H9 (cell line): ENCODE data around the gene GLYR1. TPM values are rescaled to one million over a fixed set of nuclear protein-coding genes. Genes with fewer than 3 reads are reported as not detected.

ENCODE experiments used
- DNase-seq: peaks from one replicate; pipeline ENCODE4 v3.0.0-alpha.2; 2017
- H2AFZ ChIP-seq: one replicate; pipeline ENCODE4 v1.6.1; 2013; ENCODE audit warnings: mild to moderate bottlenecking, low read length, control low read depth, moderate library complexity
- H2AK5ac ChIP-seq: 2 replicates; pipeline ENCODE4 v1.6.1; 2013; ENCODE audit warnings: low read length, control low read depth, mixed read lengths; ENCODE audit not compliant: insufficient read length
- H2BK120ac ChIP-seq: one replicate; pipeline ENCODE4 v1.6.1; 2013; ENCODE audit warnings: low read depth, mild to moderate bottlenecking, low read length, control low read depth, inconsistent platforms; ENCODE audit not compliant: poor library complexity, severe bottlenecking
- H2BK12ac ChIP-seq: 2 replicates; pipeline ENCODE4 v1.6.1; 2013; ENCODE audit warnings: low read length, control low read depth, mixed read lengths, low read depth; ENCODE audit not compliant: insufficient read length
- H2BK15ac ChIP-seq: 2 replicates; pipeline ENCODE4 v1.6.1; 2013; ENCODE audit warnings: low read depth, low read length, control low read depth
- H2BK20ac ChIP-seq: one replicate; pipeline ENCODE4 v1.6.1; 2013; ENCODE audit warnings: low read depth, mild to moderate bottlenecking, low read length, control low read depth, inconsistent platforms; ENCODE audit not compliant: poor library complexity, severe bottlenecking
- H2BK5ac ChIP-seq: 2 replicates; pipeline ENCODE4 v1.6.1; 2013; ENCODE audit warnings: low read length, control low read depth, mixed read lengths; ENCODE audit not compliant: insufficient read length
- H3K14ac ChIP-seq: 2 replicates; pipeline ENCODE4 v1.6.1; 2013; ENCODE audit warnings: low read length, control low read depth; ENCODE audit not compliant: insufficient read depth
- H3K18ac ChIP-seq: 2 replicates; pipeline ENCODE4 v1.6.1; 2013; ENCODE audit warnings: low read depth, mild to moderate bottlenecking, mixed read lengths, low read length, control low read depth; ENCODE audit not compliant: insufficient read length
- H3K23ac ChIP-seq: 2 replicates; pipeline ENCODE4 v1.6.1; 2013; ENCODE audit warnings: low read length, control low read depth, mixed read lengths, low read depth; ENCODE audit not compliant: insufficient read length
- H3K23me2 ChIP-seq: 2 replicates; pipeline ENCODE4 v1.6.1; 2013; ENCODE audit warnings: low read depth, mild to moderate bottlenecking, mixed read lengths, low read length, control low read depth; ENCODE audit not compliant: insufficient read length, poor library complexity, severe bottlenecking
- H3K27ac ChIP-seq: 2 replicates; pipeline ENCODE4 v1.5.1; 2013; ENCODE audit warnings: low read length, control low read depth, mixed read lengths, low read depth; ENCODE audit not compliant: insufficient read length
- H3K27me3 ChIP-seq: 2 replicates; pipeline ENCODE4 v1.6.1; 2013; ENCODE audit warnings: low read length, control low read depth, inconsistent platforms; ENCODE audit not compliant: insufficient read depth
- H3K4ac ChIP-seq: 2 replicates; pipeline ENCODE4 v1.6.1; 2013; ENCODE audit warnings: low read depth, mild to moderate bottlenecking, control low read depth, inconsistent platforms, low read length, moderate library complexity
- H3K4me1 ChIP-seq: 2 replicates; pipeline ENCODE4 v1.6.1; 2013; ENCODE audit warnings: low read length, control low read depth, inconsistent platforms; ENCODE audit not compliant: insufficient read depth
- H3K4me2 ChIP-seq: 2 replicates; pipeline ENCODE4 v1.6.1; 2013; ENCODE audit warnings: low read length, control low read depth, mixed read lengths; ENCODE audit not compliant: insufficient read length, insufficient read depth
- H3K56ac ChIP-seq: 2 replicates; pipeline ENCODE4 v1.6.1; 2013; ENCODE audit warnings: low read depth, mild to moderate bottlenecking, mixed read lengths, low read length, control low read depth; ENCODE audit not compliant: insufficient read length
- H3K79me1 ChIP-seq: 2 replicates; pipeline ENCODE4 v1.6.1; 2013; ENCODE audit warnings: low read depth, mild to moderate bottlenecking, moderate library complexity, low read length, control low read depth, inconsistent platforms; ENCODE audit not compliant: insufficient read depth, poor library complexity, severe bottlenecking
- H3K79me2 ChIP-seq: 2 replicates; pipeline ENCODE4 v1.6.1; 2013; ENCODE audit warnings: low read length, control low read depth, inconsistent platforms; ENCODE audit not compliant: insufficient read depth
- H3K9ac ChIP-seq: 2 replicates; pipeline ENCODE4 v1.6.1; 2013; ENCODE audit warnings: low read length, control low read depth, mixed read lengths; ENCODE audit not compliant: insufficient read length; ENCODE audit errors: extremely low read depth
- H3K9me3 ChIP-seq: one replicate; pipeline ENCODE4 v1.6.1; 2013; ENCODE audit warnings: low read depth, low read length, inconsistent platforms; ENCODE audit not compliant: control insufficient read depth
- H3T11ph ChIP-seq: one replicate; pipeline ENCODE4 v1.6.1; 2013; ENCODE audit warnings: mild to moderate bottlenecking, low read length, control low read depth, inconsistent platforms
- H4K20me1 ChIP-seq: one replicate; pipeline ENCODE4 v1.6.1; 2013; ENCODE audit not compliant: control insufficient read depth, insufficient read length, insufficient read depth
- H4K5ac ChIP-seq: 2 replicates; pipeline ENCODE4 v1.6.1; 2013; ENCODE audit warnings: low read depth, mild to moderate bottlenecking, mixed read lengths, low read length, control low read depth; ENCODE audit not compliant: insufficient read length
- H4K8ac ChIP-seq: replicated peaks from 2 replicates; pipeline ENCODE4 v1.6.1; 2013; ENCODE audit warnings: low read length, control low read depth, mixed read lengths, low read depth; ENCODE audit not compliant: insufficient read length
- H4K91ac ChIP-seq: 2 replicates; pipeline ENCODE4 v1.6.1; 2013; ENCODE audit warnings: low read depth, mild to moderate bottlenecking, moderate library complexity, mixed read lengths, low read length, control low read depth; ENCODE audit not compliant: insufficient read length
- H3K27ac Mint-ChIP-seq, 3 experiments: 2 replicates in 2 of 3; 3 replicates in 1 of 3; pipeline ENCODE4 v1.8.0; 2020 to 2021; ENCODE audit warnings: mixed read lengths in 3 of 3, mild to moderate bottlenecking in 1 of 3, moderate library complexity in 1 of 3
- H3K27me3 Mint-ChIP-seq: 2 replicates; pipeline ENCODE4 v1.8.0; 2021; ENCODE audit warnings: low read depth, mild to moderate bottlenecking, moderate library complexity, mixed read lengths
- H3K36me3 Mint-ChIP-seq, 3 experiments: 2 replicates in 2 of 3; 3 replicates in 1 of 3; pipeline ENCODE4 v1.8.0; 2020 to 2021; ENCODE audit warnings: low read depth in 3 of 3, mixed read lengths in 3 of 3; ENCODE audit not compliant: insufficient read depth in 1 of 3
- H3K4me1 Mint-ChIP-seq, 2 experiments: 2 replicates each; pipeline ENCODE4 v1.8.0; 2020; ENCODE audit warnings: mixed read lengths in 2 of 2
- H3K4me3 Mint-ChIP-seq, 2 experiments: 2 replicates in 1 of 2; 3 replicates in 1 of 2; pipeline ENCODE4 v1.8.0; 2020 to 2021; ENCODE audit warnings: mild to moderate bottlenecking in 2 of 2, mixed read lengths in 2 of 2, moderate library complexity in 1 of 2
- H3K9me3 Mint-ChIP-seq, 2 experiments: 2 replicates in 1 of 2; 3 replicates in 1 of 2; pipeline ENCODE4 v1.8.0; 2020; ENCODE audit warnings: mild to moderate bottlenecking in 2 of 2, mixed read lengths in 2 of 2, moderate library complexity in 1 of 2
- WGBS: extraction: QIAGEN DNeasy Blood & Tissue Kit; methylation state at CpG from one replicate; pipeline ENCODE4 v1.1.7; 2013; ENCODE audit warnings: missing lambda C conversion rate, low lambda C conversion rate, mixed read lengths; ENCODE audit not compliant: insufficient read length; ENCODE audit errors: extremely low coverage; 5-methylcytosine and 5-hydroxymethylcytosine counted together
- total RNA-seq: library from RNA; stranded (reverse); gene quantifications from 2 replicates; pipeline ENCODE4 v1.2.1, GENCODE V29; 2021
- TF ChIP-seq, protein P1 (sequence below): fragments of 200-600 bp; sonication (generic); conservative IDR thresholded peaks from 3 replicates; pipeline ENCODE4 v1.8.0; 2021; ENCODE audit warnings: antibody characterized with exemption, mild to moderate bottlenecking

Gene GLYR1
- total RNA-seq, 1 experiment from 2014 or later: 114 TPM

GRCh38 chr16:4871071-4871470 is 24.0 kb upstream of the GLYR1 start:
- H3K14ac ChIP-seq: no peak overlapping the region
- H3K27ac Mint-ChIP-seq: no peak overlapping the region
- no peak overlapping the region for H4K5ac ChIP-seq
- H3K9me3 ChIP-seq: no peaks in the 10 kb centered on the region
- H2AFZ ChIP-seq: no peak overlapping the region
- peaks cover 5% of the 10 kb centered on the region; the same call in 1 of the 2 replicates for H3K79me2 ChIP-seq
- H4K91ac ChIP-seq: no peak overlapping the region
- no peaks in the 10 kb centered on the region for H3K4me1 Mint-ChIP-seq
- TF ChIP-seq, protein P1, sequence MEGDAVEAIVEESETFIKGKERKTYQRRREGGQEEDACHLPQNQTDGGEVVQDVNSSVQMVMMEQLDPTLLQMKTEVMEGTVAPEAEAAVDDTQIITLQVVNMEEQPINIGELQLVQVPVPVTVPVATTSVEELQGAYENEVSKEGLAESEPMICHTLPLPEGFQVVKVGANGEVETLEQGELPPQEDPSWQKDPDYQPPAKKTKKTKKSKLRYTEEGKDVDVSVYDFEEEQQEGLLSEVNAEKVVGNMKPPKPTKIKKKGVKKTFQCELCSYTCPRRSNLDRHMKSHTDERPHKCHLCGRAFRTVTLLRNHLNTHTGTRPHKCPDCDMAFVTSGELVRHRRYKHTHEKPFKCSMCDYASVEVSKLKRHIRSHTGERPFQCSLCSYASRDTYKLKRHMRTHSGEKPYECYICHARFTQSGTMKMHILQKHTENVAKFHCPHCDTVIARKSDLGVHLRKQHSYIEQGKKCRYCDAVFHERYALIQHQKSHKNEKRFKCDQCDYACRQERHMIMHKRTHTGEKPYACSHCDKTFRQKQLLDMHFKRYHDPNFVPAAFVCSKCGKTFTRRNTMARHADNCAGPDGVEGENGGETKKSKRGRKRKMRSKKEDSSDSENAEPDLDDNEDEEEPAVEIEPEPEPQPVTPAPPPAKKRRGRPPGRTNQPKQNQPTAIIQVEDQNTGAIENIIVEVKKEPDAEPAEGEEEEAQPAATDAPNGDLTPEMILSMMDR: no peak
- H3K79me1 ChIP-seq: no peaks in the 10 kb centered on the region
- no peak overlapping the region for H2BK120ac ChIP-seq
- H4K20me1 ChIP-seq: peaks cover 2% of the 10 kb centered on the region
- no peak overlapping the region for H3K4ac ChIP-seq
- H3K23me2 ChIP-seq: no peaks in the 10 kb centered on the region
- H3K9me3 Mint-ChIP-seq: no peaks in the 10 kb centered on the region
- no peak overlapping the region for H3K9ac ChIP-seq
- H3T11ph ChIP-seq: no peak overlapping the region
- H3K23ac ChIP-seq: no peak overlapping the region
- H3K27me3 ChIP-seq: no peaks in the 10 kb centered on the region; the same call in 1 of the 2 replicates
- H3K4me1 ChIP-seq: no peaks in the 10 kb centered on the region
- whole genome bisulfite sequencing: no CpG with 5 or more reads among the region's 4 CpGs
- H2AK5ac ChIP-seq: no peak overlapping the region
- peaks cover 35 to 77% (median 72%) of the 10 kb centered on the region in 3 experiments for H3K36me3 Mint-ChIP-seq
- no peak overlapping the region for H3K4me3 Mint-ChIP-seq
- H3K56ac ChIP-seq: no peak overlapping the region
- H2BK12ac ChIP-seq: no peak overlapping the region
- H3K27ac ChIP-seq: no peak overlapping the region
- no peaks in the 10 kb centered on the region for H3K27me3 Mint-ChIP-seq
- DNase-seq: no peak
- no peak overlapping the region for H2BK5ac ChIP-seq
- no peak overlapping the region for H3K18ac ChIP-seq
- no peak overlapping the region for H4K8ac ChIP-seq
- H2BK15ac ChIP-seq: no peak overlapping the region
- H3K4me2 ChIP-seq: no peak overlapping the region
- no peak overlapping the region for H2BK20ac ChIP-seq
